ENCODE measurements around the gene KAT14. TPM values are rescaled to one million over a fixed set of nuclear protein-coding genes. Genes with fewer than 3 reads are reported as not detected.
"Not testable (repeated sequence)": the region's sequence is repeated elsewhere in the genome, so short reads cannot be mapped to it uniquely, and the experiment has no call there.

Gene KAT14
- total RNA-seq, 2 experiments from 2014 or later, result 17.9 to 18.4 TPM

DNA sequence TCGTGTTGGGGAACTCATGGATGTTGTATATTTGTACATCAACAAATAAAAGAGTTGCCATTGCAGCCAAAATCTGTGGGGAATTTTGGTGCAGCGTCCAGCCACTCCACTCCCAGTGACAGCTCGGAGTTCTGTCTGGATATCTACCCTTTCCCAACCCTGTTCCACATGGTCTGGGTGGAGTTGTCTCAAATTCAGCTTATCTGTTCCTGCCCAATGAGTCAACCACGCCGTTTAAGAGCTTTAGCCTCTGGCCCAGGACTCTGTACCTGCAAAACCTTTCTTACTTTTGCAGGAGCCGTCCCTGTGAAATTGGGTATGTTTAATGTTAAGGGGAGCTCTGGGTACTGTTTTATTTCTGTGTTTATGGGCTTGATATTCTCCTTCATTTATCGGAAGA, 46.0 kb upstream of the KAT14 start:
- Mint-ChIP-seq H3K9me3 (no peaks in the 10 kb centered on the region), H3K27ac (no peak overlapping the region), H3K36me3 (ENCODE audit: low read depth) (no peaks in the 10 kb centered on the region), H3K4me1 (ENCODE audit: low read depth) (no peaks in the 10 kb centered on the region), H3K4me3 (no peak overlapping the region), H3K27me3 (peaks cover 2% of the 10 kb centered on the region)
- ChIA-PET POLR2A (no interaction called here), CTCF (no interaction called here)
- ATAC-seq, result no peak
- TF ChIP-seq, protein P1, sequence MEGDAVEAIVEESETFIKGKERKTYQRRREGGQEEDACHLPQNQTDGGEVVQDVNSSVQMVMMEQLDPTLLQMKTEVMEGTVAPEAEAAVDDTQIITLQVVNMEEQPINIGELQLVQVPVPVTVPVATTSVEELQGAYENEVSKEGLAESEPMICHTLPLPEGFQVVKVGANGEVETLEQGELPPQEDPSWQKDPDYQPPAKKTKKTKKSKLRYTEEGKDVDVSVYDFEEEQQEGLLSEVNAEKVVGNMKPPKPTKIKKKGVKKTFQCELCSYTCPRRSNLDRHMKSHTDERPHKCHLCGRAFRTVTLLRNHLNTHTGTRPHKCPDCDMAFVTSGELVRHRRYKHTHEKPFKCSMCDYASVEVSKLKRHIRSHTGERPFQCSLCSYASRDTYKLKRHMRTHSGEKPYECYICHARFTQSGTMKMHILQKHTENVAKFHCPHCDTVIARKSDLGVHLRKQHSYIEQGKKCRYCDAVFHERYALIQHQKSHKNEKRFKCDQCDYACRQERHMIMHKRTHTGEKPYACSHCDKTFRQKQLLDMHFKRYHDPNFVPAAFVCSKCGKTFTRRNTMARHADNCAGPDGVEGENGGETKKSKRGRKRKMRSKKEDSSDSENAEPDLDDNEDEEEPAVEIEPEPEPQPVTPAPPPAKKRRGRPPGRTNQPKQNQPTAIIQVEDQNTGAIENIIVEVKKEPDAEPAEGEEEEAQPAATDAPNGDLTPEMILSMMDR (IDR thresholded peaks at IDR 0.05), result no peak
- no peak for DNase-seq
- intact Hi-C loops (cut with micrococcal nuclease), result no loop called here

DNA sequence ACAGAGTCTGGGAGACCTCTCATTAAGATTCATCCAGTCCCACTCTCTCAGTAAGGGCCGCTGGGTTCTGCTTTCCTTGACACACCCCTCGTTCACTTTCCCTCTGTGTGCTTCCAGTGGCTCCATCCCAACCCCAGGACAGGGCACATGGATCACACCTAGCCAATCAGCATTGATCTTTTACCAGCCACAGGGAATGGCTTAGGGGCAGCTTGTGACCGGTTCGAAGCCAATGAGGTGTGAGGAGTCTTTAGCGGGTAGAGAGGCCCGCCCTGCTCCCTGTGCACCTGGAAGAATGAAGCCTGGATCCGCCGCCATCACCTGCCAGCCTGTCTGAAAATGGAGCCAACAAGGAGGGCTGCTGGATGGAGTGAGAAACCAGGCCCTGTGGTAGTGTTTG, 44.8 kb upstream of the KAT14 start:
- no peak for ATAC-seq
- Mint-ChIP-seq H3K27ac (no peak overlapping the region), H3K27me3 (peaks cover 4% of the 10 kb centered on the region), H3K9me3 (no peaks in the 10 kb centered on the region), H3K36me3 (ENCODE audit: low read depth) (no peaks in the 10 kb centered on the region), H3K4me1 (ENCODE audit: low read depth) (no peaks in the 10 kb centered on the region), H3K4me3 (no peak overlapping the region)
- TF ChIP-seq, protein P1 (IDR thresholded peaks at IDR 0.05), result no peak
- POLR2A ChIA-PET, result interaction anchor here (0.5 kb wide), 1 partner anchor 72 kb away, joined by 3 read pairs; no protein-coding TSS in a partner anchor
- CTCF ChIA-PET, result no interaction called here
- intact Hi-C loops (cut with micrococcal nuclease), result no loop called here
- DNase-seq, result no peak

DNA sequence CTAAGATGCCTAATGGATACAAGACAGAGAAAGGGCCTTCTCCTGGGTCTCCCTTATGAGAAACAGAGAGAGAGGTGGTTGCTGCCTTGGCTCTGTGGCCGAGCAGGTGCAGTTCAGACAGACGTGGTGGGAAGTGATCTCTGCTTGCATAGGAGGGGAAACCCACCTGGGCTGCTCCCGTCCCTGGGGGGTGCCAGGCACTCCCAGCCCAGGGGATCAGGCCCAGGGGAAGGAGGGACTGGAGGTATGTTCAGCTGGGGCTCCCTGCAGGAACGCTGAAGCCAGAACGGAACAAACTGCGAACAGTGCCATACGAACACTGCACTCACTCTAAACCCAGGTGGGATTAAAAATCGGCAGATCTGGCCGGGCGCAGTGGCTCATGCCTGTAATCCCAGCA, 44.3 kb upstream of the KAT14 start:
- H3K4me1 Mint-ChIP-seq (ENCODE audit: low read depth), result no peaks in the 10 kb centered on the region
- H3K36me3 Mint-ChIP-seq (ENCODE audit: low read depth), result no peaks in the 10 kb centered on the region
- POLR2A ChIA-PET, result no interaction called here
- H3K9me3 Mint-ChIP-seq, result no peaks in the 10 kb centered on the region
- H3K27me3 Mint-ChIP-seq, result peaks cover 4% of the 10 kb centered on the region
- no peak overlapping the region for H3K27ac Mint-ChIP-seq
- TF ChIP-seq, protein P1 (IDR thresholded peaks at IDR 0.05), result no peak
- intact Hi-C loops (cut with micrococcal nuclease), result no loop called here
- CTCF ChIA-PET, result no interaction called here
- DNase-seq (no peak), ATAC-seq (no peak)
- H3K4me3 Mint-ChIP-seq, result no peak overlapping the region

DNA sequence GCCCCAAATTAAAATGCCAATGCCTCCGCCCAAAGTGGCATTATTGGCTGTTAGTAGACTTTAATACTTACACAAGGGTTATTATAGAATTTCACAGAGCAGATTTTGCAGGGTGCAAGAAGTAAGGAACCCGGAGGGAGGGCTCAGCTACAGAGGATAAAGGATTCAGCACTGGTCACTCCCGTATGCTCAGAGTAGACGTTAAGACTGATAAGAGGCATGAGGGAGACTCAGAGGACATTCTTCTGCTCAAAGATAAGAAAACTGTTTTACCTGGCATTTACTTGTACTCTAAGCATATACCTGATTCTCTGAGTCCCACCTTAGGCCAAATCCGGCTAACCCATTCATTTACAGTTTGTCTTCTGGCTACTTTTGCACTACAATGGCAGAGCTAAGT, 43.5 kb upstream of the KAT14 start:
- ATAC-seq (no peak), DNase-seq (no peak)
- H3K27ac Mint-ChIP-seq, result no peak overlapping the region
- POLR2A ChIA-PET, result no interaction called here
- CTCF ChIA-PET, result no interaction called here
- H3K4me3 Mint-ChIP-seq, result no peak overlapping the region
- no peaks in the 10 kb centered on the region for H3K36me3 Mint-ChIP-seq (ENCODE audit: low read depth)
- H3K4me1 Mint-ChIP-seq (ENCODE audit: low read depth), result no peaks in the 10 kb centered on the region
- TF ChIP-seq, protein P1 (IDR thresholded peaks at IDR 0.05), result no peak
- H3K9me3 Mint-ChIP-seq, result no peaks in the 10 kb centered on the region
- H3K27me3 Mint-ChIP-seq, result peaks cover 4% of the 10 kb centered on the region
- intact Hi-C loops (cut with micrococcal nuclease), result no loop called here

DNA sequence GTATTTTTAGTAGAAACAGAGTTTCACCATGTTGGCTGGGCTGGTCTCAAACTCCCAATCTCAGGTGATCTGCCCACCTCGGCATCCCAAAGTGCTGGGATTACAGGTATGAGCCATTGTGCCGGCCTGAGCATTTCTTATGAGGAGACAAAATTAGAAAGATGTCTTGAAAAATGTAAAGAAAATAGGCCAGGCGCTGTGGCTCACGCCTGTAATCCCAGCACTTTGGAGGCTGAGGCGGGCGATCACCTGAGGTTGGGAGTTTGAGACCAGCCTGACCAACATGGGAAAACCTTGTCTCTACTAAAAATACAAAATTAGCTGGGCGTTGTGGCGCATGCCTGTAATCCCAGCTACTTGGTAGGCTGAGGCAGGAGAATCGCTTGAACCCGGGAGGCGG, 37.1 kb upstream of the KAT14 start:
- H3K9me3 Mint-ChIP-seq; CTCF ChIA-PET; POLR2A ChIA-PET; DNase-seq; H3K4me1 Mint-ChIP-seq (ENCODE audit: low read depth); H3K4me3 Mint-ChIP-seq; intact Hi-C loops (cut with micrococcal nuclease); H3K36me3 Mint-ChIP-seq (ENCODE audit: low read depth); H3K27ac Mint-ChIP-seq; ATAC-seq: not testable (repeated sequence)
- H3K27me3 Mint-ChIP-seq, result peaks cover 14% of the 10 kb centered on the region
